ENCODE results near the gene OR4D6. TPM values are rescaled to one million over a fixed set of nuclear protein-coding genes. Genes with fewer than 3 reads are reported as not detected.
A peak's percentile ranks its signal among the peaks of the same experiment; 100 is the strongest.
"Not testable (repeated sequence)": the region's sequence is repeated elsewhere in the genome, so short reads cannot be mapped to it uniquely, and the experiment has no call there.

OR4D6 gene
- total RNA-seq, 1 donor from 2014 or later = not detected

DNA sequence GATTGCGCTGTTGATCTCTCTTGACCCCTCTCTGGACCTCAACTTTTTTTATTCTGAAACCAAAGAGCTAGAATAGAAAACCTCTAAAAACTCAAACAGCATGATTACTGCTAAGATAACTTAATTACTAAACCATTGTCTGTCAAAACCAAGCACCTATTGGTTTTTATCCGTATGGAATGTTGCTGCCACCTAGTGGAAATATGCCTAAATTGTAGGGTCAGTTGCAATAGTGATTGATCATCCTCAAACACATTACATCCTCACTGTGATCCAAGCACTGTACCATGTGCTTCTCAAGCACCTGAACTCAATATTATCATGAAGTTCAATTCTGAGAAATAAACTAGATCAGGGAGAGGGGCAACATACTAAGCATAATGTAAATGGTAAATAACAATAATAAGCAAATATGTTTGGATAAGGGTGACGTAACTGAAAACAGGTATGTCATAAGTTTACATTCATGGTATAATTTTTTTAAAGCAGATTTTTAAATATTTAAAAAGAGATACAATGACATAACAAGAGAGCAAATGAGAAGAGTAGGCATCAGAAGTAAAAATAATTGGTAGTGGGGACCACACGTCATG lies 26.7 kb upstream of the OR4D6 start:
- TF ChIP-seq, protein P1, sequence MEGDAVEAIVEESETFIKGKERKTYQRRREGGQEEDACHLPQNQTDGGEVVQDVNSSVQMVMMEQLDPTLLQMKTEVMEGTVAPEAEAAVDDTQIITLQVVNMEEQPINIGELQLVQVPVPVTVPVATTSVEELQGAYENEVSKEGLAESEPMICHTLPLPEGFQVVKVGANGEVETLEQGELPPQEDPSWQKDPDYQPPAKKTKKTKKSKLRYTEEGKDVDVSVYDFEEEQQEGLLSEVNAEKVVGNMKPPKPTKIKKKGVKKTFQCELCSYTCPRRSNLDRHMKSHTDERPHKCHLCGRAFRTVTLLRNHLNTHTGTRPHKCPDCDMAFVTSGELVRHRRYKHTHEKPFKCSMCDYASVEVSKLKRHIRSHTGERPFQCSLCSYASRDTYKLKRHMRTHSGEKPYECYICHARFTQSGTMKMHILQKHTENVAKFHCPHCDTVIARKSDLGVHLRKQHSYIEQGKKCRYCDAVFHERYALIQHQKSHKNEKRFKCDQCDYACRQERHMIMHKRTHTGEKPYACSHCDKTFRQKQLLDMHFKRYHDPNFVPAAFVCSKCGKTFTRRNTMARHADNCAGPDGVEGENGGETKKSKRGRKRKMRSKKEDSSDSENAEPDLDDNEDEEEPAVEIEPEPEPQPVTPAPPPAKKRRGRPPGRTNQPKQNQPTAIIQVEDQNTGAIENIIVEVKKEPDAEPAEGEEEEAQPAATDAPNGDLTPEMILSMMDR (IDR thresholded peaks at IDR 0.05; ENCODE audit: unreplicated experiment) = peak; percentile 92
- Mint-ChIP-seq H3K27ac (ENCODE audit: unreplicated experiment) (no peak overlapping the region), H3K36me3 (ENCODE audit: low read depth, unreplicated experiment) (no peaks in the 10 kb centered on the region), H3K27me3 (ENCODE audit: unreplicated experiment) (no peaks in the 10 kb centered on the region), H3K9me3 (ENCODE audit: unreplicated experiment) (no peaks in the 10 kb centered on the region), H3K4me1 (ENCODE audit: unreplicated experiment) (peaks cover 11% of the 10 kb centered on the region), H3K4me3 (ENCODE audit: unreplicated experiment) (no peak overlapping the region)
- peak; percentile 64 for DNase-seq (ENCODE audit: low spot score)

DNA sequence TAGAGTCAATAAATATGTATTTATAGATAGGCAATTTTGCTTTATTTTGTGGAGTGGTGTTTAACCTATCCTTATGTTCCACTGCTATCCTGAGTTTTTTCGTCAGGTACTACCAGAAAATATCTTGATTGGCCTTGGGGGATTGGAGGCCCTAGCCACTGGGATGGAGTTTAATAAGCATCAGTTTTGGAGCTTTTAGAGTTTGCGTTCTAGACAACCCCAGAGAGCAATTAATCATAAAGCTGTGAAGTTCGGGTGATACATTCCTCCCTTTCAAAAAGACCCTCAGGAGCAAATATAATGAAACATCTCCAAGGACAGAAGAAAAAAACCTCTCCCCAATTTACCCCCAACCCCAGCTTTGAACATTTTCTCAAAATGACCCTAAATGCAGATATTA lies 20.6 kb upstream of the OR4D6 start, which contains the start of gene OR5A1:
OR5A1 (plus strand) TSS at position 301 of the 400 bp plus-strand sequence. CDS start 6,700 bp downstream, outside the sequence.
- no peaks in the 10 kb centered on the region for H3K27me3 Mint-ChIP-seq (ENCODE audit: unreplicated experiment)
- no peak for DNase-seq (ENCODE audit: low spot score)
- H3K9me3 Mint-ChIP-seq (ENCODE audit: unreplicated experiment) = no peaks in the 10 kb centered on the region
- H3K27ac Mint-ChIP-seq (ENCODE audit: unreplicated experiment) = no peak within 1 kb of the TSS
- no peak within 1 kb of the TSS for H3K4me3 Mint-ChIP-seq (ENCODE audit: unreplicated experiment)
- TF ChIP-seq, protein P1 (IDR thresholded peaks at IDR 0.05; ENCODE audit: unreplicated experiment) = no peak
- peaks cover 4% of the 10 kb centered on the region for H3K4me1 Mint-ChIP-seq (ENCODE audit: unreplicated experiment)
- no peaks in the 10 kb centered on the region for H3K36me3 Mint-ChIP-seq (ENCODE audit: low read depth, unreplicated experiment)

DNA sequence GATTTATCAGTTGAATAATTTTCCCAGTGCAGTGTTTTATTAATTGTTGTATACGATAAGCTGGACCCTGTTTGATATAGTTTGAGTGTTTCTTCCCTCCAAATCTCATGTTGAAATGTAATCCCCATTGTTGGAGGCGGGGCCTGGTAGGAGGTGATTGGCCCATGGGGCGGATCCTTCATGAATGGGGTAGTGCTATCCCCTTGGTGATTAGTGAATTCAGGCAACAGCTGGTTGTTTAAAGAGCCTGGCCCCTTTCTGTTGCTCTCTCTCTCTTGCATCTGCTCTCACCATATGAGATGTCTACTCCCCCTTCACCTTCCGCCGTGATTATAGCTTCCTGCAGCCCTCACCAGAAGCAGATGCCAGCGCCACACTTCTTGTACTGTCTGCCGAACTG lies 19.0 kb upstream of the OR4D6 start:
- TF ChIP-seq, protein P1 (IDR thresholded peaks at IDR 0.05; ENCODE audit: unreplicated experiment) = no peak
- H3K9me3 Mint-ChIP-seq (ENCODE audit: unreplicated experiment) = no peaks in the 10 kb centered on the region
- H3K36me3 Mint-ChIP-seq (ENCODE audit: low read depth, unreplicated experiment) = no peaks in the 10 kb centered on the region
- DNase-seq (ENCODE audit: low spot score) = no peak
- no peak overlapping the region for H3K27ac Mint-ChIP-seq (ENCODE audit: unreplicated experiment)
- no peaks in the 10 kb centered on the region for H3K27me3 Mint-ChIP-seq (ENCODE audit: unreplicated experiment)
- no peaks in the 10 kb centered on the region for H3K4me1 Mint-ChIP-seq (ENCODE audit: unreplicated experiment)
- no peak overlapping the region for H3K4me3 Mint-ChIP-seq (ENCODE audit: unreplicated experiment)

DNA sequence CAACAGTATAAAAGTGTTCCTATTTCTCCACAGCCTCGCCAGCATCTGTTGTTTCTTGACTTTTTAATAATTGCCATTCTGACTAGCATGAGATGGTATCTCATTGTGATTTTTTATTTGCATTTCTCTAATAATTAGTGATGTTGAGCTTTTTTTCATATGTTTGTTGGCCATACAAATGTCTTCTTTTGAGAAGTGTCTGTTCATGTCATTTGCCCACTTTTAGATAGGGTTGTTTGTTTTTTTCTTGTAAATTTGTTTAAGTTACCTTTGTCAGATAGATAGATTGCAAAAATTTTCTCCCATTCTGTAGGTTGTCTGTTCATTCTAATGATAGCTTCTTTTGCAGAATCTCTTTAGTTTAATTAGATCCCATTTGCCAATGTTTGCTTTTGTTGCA lies 11.1 kb upstream of the OR4D6 start:
- H3K4me1 Mint-ChIP-seq (ENCODE audit: unreplicated experiment); H3K27ac Mint-ChIP-seq (ENCODE audit: unreplicated experiment); DNase-seq (ENCODE audit: low spot score); H3K36me3 Mint-ChIP-seq (ENCODE audit: low read depth, unreplicated experiment); H3K9me3 Mint-ChIP-seq (ENCODE audit: unreplicated experiment); H3K4me3 Mint-ChIP-seq (ENCODE audit: unreplicated experiment); H3K27me3 Mint-ChIP-seq (ENCODE audit: unreplicated experiment): not testable (repeated sequence)

DNA sequence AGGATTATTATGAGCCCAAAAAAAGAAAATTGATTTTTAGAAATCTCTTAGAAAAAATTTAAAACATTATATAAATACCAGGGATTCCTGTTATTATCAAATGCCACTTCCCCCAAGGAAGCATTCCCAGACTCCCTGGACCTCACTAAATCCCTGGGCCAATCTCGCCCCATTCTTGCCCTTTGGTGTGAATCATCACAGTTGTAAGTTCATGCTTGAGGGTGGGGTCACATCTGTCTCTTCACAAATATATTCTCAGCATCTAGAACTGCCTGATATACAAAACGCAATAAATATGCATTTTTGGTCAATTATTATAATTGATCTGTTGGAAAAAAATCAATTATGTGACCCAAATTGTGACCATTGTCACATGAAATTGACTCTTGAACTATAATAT lies 8.3 kb upstream of the OR4D6 start:
- TF ChIP-seq, protein P1 (IDR thresholded peaks at IDR 0.05; ENCODE audit: unreplicated experiment) = no peak
- Mint-ChIP-seq H3K27ac (ENCODE audit: unreplicated experiment) (no peak overlapping the region), H3K27me3 (ENCODE audit: unreplicated experiment) (no peaks in the 10 kb centered on the region), H3K9me3 (ENCODE audit: unreplicated experiment) (no peaks in the 10 kb centered on the region), H3K36me3 (ENCODE audit: low read depth, unreplicated experiment) (no peaks in the 10 kb centered on the region), H3K4me3 (ENCODE audit: unreplicated experiment) (no peak overlapping the region), H3K4me1 (ENCODE audit: unreplicated experiment) (no peaks in the 10 kb centered on the region)
- no peak for DNase-seq (ENCODE audit: low spot score)

All from endothelial cell (in vitro differentiated cells).